Measurements from ENCODE around the gene AKNA. TPM values are rescaled to one million over a fixed set of nuclear protein-coding genes. Genes with fewer than 3 reads are reported as not detected.

AKNA gene
- total RNA-seq, 1 donor from 2014 or later = 31.4 TPM

DNA sequence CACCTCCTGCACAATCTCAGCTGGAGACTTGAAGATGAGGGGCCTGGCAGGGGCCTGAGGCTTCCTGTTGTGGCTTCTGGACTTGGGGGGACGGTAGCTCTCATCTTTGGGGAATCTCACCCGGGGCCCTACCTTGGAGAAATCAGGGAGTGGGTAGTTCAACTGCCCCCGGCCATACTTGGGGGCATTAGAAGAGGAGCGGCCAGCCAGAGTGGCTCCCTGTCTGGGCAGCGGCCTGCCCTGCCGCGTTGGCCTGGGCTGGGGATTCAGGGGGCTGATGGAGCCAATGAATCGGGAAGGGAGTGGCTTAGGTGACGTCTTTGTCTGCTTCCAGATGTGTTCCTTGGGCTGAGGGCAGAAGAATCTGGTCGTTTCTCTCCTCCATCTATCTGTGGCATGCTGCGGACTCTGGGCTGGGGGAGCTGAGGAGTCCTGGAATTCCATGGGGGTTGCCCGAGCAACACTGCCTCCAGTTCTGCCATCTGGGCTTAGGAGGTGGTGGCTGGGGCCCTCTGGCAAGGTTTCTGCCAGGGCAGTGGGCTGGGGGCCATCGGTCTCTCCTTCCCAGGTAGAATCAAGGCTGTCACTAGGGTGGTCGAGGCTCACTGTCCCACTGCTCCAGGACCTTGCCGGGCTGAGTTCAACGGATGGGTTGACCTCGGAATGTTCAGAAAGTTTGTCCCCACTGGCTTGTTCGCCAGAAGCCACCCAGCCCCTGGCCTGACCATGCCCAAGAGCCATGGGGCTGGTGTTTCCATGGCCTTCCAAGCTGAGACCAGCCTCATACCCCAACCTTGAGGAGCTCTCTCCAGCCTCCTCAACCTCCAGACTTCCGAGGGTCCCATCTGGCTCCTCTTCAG lies 11.0 kb downstream of the AKNA start:
- DNase-seq (ENCODE audit: extremely low read depth, low read depth, low spot score) = no peak

GRCh38 chr9:114375386-114376175 lies 12.2 kb downstream of the AKNA start:
- no peak for DNase-seq (ENCODE audit: extremely low read depth, low read depth, low spot score)

DNA sequence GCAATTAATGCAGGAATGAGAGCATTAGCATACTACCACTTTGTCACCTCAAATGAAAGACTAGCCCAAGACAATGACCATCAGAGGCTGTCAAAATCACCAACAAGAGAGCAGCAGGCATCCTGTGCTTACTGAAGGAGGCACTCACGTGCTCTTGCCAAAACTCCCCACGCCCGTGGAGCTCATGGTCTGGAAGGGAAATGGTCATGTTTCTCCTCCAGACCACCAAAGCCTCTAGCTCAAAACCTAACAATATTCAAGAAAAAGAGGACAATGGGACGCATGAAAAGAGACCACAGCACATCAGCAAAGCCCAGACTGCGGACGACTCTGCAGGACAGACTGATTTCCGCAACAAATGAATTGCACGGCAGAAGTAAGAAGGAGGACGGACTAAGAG lies 12.8 kb downstream of the AKNA start:
- no peak for DNase-seq (ENCODE audit: extremely low read depth, low read depth, low spot score)

GRCh38 chr9:114373960-114374730 lies 13.6 kb downstream of the AKNA start:
- no peak for DNase-seq (ENCODE audit: extremely low read depth, low read depth, low spot score)

DNA sequence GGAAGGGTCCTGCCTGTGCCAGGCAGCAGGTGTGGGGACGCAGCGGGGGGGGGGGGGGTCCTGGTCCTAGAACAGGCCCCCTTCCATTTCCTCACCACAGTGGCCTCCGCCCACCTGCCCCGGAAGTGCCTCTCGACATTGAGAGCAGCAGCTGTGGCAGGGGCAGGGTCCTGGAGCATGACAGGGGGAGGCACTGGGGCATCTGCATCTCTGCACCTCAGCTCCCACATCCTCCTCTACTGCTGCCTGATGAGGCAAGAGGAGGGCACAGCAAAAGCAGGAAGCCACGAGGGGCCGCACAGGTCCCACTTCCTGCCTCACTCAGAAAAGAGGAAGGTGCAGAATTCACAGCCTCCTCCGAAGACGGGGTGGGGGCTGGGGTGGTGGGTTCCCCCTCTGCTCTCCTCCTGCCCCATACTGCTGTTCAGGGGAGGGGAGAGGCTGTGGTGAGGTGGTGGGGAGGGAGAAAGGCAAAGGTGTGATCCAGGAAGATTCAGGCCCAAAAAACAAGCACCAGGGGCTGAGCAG lies 14.8 kb downstream of the AKNA start:
- no peak for DNase-seq (ENCODE audit: extremely low read depth, low read depth, low spot score)

DNA sequence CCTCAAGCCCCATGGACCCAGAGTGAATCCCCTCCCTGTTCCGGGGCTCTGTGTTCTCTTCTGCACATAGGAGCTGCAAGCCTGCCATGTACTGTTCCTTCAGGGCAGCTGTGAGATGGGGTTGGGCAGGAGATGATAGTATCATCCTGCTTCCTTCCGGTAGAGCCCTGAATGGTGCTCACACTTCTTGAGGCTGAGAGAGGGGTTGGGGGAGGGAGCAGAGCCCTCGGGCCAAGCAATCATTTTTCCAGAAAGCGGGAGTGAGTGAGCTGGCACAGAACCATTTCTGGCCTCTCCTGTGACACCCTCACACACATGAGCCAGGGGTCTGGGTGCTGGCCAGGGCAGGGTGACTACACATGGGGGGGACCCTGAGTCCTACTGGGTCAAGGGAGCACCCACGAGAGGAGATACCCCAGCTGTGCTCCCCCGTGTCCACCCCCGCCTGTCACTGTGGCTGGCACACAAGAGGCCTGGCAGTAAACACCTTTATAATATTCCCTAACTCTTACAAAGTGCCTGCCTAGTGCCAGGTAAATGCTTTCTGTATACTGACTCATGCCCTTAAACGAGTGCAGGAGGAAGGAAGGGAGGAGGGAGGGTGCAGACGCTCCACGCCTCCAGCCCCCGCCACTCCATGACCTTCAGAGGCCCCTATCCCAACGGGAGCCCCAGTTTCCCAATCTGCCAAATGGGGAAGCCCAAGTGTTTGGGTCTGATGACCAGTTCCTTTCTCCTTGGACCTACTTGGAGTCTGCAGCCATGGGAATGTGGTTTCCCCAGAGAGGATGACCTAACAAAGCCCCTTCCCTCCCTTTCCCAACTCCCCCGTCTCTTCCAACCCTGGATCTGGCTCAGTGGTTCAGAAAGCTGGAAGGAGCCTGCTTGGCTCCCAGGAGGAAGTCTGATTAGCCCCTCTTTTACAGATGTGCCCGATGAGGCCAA lies 15.5 kb downstream of the AKNA start:
- DNase-seq (ENCODE audit: extremely low read depth, low read depth, low spot score) = no peak

DNA sequence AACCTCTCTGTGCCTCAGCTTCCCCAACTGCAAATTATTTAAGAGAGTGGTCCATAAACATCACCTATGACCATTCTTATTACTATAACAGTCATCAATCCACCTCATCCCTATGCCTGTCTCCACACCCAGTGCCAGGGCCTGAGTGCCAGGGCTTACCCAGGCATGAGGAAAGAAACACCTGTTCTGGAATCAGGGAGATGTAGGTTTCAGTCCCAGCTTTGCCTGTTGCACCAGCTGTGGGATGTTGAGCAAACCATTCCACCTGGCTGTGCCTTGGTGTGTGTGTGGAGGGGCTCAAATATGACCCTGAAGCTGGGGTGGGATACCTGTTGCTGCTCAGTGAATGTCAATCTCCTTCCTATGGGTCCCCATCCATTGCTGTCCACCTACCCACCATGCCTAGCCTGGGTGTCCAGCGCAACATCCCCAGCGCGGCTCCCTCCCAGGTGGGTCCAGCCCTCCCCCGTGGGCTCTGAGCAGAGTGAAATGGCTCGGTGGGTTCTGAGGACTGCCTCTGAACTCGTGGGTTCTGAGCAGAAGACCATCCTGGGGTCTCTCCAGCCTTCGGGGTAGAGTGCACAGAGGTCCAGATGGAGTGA lies 16.3 kb downstream of the AKNA start:
- DNase-seq (ENCODE audit: extremely low read depth, low read depth, low spot score) = no peak

- no peak for DNase-seq (ENCODE audit: extremely low read depth, low read depth, low spot score)
Measured at GRCh38 chr9:114370968-114371320, 16.8 kb downstream of the AKNA start.

DNA sequence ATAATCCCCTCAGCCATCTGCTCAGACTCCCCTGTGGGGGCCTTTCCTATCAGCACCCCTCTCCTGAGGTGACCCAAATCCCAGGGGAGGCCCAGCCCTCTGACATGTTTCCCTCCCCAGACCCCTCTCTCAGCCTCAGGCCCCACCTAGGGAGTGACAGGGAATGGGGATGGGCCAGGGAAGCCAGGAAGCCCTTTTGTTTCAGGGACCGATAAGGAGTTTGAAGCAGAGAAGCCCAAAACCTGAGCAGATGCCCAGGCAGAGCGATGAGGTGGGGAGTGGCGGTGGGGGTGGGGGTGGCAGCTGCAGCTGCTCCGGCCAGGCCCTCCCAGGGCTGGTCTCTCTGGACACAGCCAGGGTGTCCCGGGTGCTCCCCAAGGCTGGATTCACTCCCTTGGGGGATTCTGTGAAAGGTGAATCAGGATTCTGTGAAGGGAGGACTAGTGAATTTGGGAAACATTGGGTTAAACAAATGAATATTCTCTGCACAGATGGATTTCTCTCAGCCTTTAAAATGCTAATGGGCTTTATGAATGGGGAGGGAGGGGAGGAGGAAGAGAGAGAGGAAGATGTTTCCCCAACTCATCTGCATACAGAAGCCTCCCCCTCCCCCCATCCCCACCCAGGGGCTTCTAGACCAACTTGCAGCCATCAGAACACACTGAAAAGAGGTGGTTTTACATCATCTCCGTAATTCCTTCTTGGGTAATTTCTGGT lies 17.4 kb downstream of the AKNA start:
- no peak for DNase-seq (ENCODE audit: extremely low read depth, low read depth, low spot score)

GRCh38 chr9:114369216-114370130 lies 18.3 kb downstream of the AKNA start:
- DNase-seq (ENCODE audit: extremely low read depth, low read depth, low spot score) = no peak

- DNase-seq (ENCODE audit: extremely low read depth, low read depth, low spot score) = no peak
Measured at GRCh38 chr9:114367772-114368569, 19.8 kb downstream of the AKNA start.

DNA sequence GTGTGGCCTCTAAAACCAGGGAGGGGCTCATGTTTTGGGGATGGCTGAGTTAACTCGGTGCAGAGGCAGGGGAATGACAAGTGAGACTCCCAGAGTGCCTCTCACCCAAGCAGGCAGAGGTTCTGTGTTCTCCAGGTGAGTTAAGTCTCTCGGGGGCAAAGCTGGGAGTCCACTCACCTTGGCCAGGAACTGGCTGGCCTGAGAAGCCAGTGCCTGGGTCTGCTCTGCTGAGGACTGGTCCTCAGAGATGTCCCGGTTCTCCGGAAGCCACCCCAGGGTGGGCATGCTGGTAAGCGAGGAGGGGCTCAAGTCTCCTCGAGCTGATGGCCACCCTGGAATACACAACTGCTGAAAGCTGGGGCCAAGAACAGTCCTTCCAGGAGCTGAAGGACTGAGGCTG lies 20.4 kb downstream of the AKNA start:
- DNase-seq (ENCODE audit: extremely low read depth, low read depth, low spot score) = no peak

- DNase-seq (ENCODE audit: extremely low read depth, low read depth, low spot score) = no peak
Measured at GRCh38 chr9:114366334-114367128, 21.3 kb downstream of the AKNA start.

DNA sequence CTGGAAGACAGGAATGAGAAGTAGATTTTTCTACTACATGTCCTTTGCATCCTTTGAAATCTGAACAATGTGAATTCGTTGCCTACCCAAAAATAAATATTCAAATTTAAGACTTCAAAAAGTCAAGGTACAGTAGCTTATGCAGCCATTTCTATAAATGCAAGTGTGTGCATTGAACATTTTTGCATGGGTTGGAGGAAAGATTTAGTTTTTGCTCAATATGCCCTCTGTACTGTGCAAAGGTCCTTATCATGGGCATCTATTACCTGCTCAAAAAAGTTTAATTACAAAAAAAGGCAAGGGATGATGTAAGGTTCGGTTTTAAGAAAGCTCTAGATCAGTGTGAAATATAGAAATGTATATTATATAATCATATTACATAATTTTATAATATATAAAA lies 22.6 kb downstream of the AKNA start:
- no peak for DNase-seq (ENCODE audit: extremely low read depth, low read depth, low spot score)

- DNase-seq (ENCODE audit: extremely low read depth, low read depth, low spot score) = no peak
Measured at GRCh38 chr9:114364134-114365041, 23.4 kb downstream of the AKNA start.
